HL-60/S4 treated with phorbol 12-myristate 13-acetate at 8.2 ng/mL for 4 days and 3 days (cell line): ENCODE data around the gene MTX2.

Source experiments
- in situ Hi-C: fragments of 300-500 bp; cut with MboI; formaldehyde crosslinking; loops from 2 replicates; pipeline ENCODE4 v1.15.0; 2022; ENCODE audit warnings: low sequenced_read_pairs

The MTX2 gene

GRCh38 chr2:176269319-176270099 lies at the start of gene MTX2:
Gene MTX2 (plus strand): TSS chr2:176269442. CDS start chr2:176269630, 188 bp downstream.
- in situ Hi-C loops = no loop called here

- in situ Hi-C loops = no loop called here
Measured at GRCh38 chr2:176227874-176228273, 41.4 kb upstream of the MTX2 start.

GRCh38 chr2:176234156-176234555 lies 35.1 kb upstream of the MTX2 start:
- in situ Hi-C loops = no loop called here

DNA sequence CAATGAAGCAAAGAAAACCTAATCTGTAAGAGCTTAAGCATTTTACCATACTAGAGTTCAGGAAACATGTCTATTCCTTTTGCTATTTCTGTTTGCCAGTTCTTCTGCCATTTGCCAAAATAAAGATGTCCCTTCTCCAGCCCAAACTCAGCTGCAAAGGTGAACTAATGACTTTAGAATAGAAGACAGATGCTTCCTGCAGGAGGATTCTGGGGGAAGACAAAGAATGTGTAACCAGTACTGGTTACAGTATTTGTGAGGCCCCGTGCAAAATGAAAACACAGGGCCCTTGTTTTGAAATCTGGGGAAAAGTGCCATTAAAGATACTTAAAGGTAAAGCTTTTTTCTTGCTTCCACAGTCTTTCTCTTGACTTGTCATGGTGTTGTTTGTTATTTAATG lies 34.3 kb upstream of the MTX2 start:
- in situ Hi-C loops = no loop called here

DNA sequence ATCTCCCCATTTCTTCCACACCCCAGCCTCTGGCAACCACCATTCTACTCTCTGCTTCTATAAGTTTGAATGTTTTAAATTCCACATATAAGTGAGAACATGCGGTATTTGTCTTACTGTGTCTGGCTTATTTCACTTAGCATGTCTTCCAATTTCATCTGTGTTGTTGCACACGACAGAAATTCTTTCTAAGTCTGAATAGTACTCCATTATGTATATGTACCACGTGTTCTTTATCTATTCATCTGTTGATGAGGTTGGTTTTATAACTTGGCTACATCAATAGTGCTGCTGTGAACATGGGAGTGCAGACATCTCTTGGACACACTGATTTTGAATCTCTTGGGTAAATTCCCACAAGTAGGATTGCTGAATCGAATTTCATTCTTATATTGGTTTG lies 31.8 kb upstream of the MTX2 start:
- in situ Hi-C loops = no loop called here

DNA sequence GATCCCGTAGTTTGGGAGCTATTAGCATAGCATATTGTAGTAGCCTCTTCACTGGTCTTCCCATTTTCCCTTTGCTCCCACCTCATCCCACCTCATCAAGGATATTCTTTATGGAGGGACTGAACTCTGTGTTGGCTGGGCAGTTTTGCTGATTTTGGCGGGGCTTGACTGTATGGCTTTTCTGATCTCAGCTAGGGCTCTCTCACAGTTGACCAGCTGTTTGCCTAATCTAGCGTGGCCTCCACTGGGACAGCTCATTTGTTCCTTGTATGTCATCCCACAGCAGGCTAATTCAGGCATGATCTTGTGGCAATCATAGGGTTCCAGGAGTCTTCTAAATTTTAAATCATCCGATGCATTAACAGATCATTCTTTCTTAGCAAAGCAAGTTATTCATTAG lies 30.2 kb upstream of the MTX2 start:
- in situ Hi-C loops = no loop called here

GRCh38 chr2:176240301-176240700 lies 28.9 kb upstream of the MTX2 start:
- in situ Hi-C loops = no loop called here

- in situ Hi-C loops = no loop called here
Measured at GRCh38 chr2:176242276-176242675, 27.0 kb upstream of the MTX2 start.

DNA sequence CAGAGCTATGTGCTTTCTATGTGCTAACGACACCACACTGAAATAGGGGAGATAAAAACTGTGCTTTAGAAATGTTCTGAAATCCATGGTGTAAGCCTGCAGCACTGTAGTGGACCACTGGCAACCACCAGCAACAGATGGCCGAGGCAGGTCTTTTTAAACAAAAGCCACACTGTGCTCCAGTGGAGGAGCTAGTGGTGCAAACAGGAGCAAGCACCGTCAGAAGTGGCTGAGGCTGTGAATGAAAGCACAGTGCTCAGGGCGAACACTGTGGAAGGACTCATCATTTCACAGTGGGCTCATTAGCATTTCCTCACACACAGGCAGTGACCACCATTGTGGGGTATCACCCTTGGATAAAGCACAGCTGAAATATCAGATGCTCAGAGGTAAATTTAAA lies 22.9 kb upstream of the MTX2 start:
- in situ Hi-C loops = no loop called here

DNA sequence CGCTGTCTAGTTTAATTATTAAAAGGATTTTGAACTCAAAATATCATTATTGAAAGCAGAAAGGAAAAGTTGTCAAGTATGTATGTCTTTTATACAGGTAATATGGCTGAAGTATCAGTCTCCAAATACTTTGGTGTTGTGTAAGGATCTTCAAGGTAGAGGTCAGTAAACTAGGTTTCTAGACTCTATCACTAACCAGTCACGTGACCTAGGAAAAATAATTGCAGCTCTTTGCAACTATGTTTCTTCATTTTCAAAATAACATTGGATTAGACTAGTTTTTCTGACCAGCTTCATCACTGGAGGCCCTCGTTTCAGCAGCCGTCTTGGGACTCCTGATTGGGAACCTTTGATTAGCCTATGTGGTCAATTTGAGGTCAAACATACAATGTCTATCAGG lies 21.4 kb upstream of the MTX2 start:
- in situ Hi-C loops = no loop called here

DNA sequence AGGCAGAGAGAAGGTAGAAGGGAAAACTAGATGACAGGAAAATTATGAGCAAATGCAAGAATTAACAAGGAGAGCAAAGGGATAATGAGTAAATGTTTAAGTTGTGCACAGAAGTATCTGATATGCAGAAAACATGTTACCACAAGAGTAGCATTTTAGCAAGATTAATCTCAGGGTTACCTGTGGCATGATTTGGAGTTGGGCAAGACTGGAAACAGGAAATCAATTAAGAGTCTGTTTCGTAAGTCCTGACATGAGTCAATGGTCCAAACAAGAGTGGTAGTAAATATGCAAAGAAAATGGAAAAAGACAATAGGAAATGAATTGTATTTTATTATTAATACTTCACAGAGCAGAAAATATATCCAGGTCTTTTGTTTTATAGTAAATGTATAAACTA lies 17.3 kb upstream of the MTX2 start:
- in situ Hi-C loops = no loop called here

DNA sequence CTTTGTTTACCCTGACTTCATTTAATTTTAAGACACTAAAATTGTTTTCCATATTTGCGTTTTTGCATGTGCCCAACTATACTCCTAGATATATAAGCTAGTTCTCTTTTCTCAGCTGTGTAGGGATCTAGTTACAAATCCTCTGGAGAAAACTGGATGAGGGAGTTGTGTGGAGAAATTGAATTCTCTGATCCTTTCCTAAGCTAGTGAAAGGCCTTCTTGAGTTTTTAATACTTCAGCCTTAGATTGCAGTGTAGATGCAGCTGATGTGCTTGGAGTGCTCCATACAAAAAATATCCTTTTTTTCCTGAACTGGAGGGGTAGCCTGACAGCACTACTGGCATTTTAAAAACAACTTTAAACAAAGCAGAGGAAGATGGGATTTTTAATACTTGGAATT lies 8.6 kb upstream of the MTX2 start:
- in situ Hi-C loops = no loop called here

GRCh38 chr2:176261136-176261535 lies 8.1 kb upstream of the MTX2 start:
- in situ Hi-C loops = no loop called here

GRCh38 chr2:176268976-176269318 lies 295 bp upstream of the MTX2 start:
- in situ Hi-C loops = no loop called here

DNA sequence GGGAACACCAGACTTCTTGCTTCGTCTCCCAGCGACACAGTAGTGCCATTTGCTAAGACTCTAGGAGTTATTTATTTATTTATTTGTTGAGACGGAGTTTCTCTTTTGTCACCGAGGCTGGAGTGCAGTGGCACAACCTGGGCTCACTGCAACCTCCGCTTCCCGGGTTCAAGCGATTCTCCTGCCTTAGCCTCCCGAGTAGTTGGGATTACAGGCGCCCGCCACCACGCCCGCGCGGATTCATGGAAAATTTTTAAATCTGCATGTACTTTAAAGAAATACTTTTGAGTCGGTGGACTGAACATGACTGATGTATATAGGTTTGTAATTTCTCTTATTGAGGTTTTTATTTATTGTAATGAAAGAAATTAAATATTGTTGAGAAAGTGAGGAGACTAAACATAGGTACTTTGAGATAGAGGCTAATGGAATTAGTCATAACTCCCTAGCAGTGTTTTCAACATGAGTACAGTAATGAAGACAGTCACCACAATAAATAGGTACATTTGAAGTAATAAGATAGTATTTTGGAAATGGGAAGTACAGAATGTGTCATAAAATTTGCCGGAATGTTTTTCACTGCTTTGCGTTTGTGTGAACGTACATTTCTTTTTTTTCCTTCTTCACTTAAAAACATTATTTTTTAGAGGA lies 983 bp downstream of the MTX2 start:
- in situ Hi-C loops = no loop called here

DNA sequence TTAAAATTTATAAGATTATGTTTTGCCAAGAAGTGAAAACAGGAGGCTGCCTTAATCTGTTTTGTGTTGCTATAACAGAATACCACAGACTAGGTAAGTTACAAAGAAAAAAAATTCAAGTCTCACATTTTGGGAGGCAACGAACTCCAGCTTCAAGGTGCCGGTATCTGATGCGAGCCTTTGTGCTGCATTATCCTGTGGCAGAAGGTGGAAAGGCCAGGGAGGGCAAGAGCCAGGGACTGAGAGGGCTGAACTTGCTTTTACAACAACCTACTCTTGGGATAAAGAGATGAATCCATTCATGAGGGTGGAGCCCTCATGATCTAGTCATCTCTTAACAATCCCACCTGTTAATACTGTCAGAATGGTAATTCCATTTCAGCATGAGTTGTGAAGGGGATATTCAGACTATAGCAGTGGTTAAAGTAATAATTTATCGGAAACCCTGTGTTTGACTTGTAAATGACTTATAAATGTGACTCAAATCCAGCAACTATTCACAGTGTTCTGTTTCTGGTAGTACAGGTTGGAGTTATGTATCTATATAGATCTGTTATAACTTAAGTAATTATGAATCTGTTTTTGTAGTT lies 3.7 kb downstream of the MTX2 start:
- in situ Hi-C loops = no loop called here

- in situ Hi-C loops = no loop called here
Measured at GRCh38 chr2:176278927-176279326, 9.7 kb downstream of the MTX2 start.

DNA sequence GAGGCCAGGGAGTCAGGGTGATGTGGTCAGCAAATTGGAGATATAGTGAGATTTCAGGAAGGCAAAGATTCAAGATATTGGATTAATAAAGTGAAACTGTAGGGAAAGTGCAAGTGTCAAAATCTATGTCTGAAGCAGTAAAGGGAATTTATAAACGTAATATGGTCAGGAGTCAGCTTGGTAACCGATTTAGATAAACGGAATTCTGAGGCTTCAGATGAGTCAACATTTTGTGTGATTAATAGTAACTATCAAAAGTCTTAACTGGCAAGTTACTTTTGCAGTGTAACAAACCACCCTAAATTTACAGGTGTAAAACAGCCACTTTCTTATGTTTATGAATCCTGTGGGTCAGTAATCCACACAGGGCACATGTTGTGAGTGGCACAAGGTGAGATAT lies 10.9 kb downstream of the MTX2 start:
- in situ Hi-C loops = no loop called here

DNA sequence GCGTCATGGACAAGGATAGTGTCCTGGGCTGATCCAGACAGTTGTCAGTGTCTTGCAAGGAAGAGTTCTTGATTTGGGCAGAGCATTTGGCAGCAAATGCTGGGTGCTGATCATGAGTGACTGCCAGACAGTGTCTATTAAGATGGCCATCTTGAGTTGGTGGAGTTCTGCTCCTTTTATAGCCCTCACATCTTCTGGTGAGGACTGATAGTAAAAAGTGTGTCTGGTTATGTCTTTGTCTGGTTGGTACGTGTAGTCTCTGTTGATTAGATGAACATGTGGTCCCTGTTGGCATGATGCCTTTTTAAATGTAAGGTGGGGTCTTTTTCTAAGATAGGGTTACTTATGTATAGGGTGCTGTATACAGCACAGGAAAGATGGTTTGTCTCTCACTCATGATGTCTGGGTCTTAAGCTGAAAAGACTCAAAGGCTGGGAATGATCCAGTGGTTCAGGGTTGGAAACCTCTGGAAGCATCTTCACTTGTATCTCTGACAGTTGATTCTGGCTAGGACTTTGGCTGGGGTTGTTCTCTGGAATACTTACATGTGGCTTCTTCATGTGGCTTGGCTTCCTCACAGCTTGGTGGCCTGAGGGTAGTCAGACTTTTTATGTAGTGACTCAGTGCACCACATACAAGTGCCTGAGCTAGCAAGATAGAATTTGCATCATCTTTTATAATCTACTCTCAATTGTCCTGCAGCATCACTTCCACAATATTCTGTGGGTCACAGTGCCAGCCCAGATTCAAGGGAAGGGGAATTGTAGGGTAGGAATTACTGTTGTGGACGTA lies 11.8 kb downstream of the MTX2 start:
- in situ Hi-C loops = no loop called here

DNA sequence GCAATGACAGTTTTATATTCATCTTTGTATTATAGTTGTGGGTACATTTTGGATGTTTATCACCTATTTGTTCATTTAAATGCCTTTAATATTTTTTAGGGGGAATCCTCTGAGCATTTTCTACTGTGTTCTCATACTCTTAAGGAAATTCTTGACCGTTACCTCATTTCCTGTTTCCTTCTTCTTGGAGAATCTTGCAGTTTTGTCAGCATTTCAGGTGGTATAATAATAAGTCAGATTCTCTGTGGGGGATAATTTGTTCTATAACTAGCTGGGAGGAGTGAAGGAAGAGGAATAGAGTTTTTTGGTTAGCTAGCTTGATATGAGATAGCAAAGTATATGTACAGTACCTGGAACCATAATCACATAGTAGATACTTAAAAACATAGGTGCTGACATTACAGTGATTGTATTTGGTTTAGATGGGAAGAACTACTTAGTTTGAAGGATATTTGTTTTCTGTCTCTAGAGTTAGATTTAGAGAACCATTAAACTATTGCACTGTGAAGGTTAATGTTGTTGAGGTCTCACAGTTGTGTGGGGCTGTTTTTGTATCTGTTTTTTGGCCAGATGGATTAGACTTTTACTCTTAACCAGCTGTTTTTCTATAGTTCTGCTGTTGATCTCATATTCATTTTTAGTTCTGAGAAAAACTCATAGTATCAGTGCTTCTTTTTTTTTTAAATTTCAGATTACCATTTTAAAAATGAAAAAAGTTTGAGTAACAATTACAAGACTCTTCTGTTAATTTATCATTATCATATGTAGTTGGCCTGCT lies 14.2 kb downstream of the MTX2 start:
- in situ Hi-C loops = no loop called here
